Sigmoid colon (tissue), 7 donors: ENCODE measurements around the gene DPY19L1. TPM values are rescaled to one million over a fixed set of nuclear protein-coding genes. Genes with fewer than 3 reads are reported as not detected.

Experiments
- DNase-seq: peaks from one replicate; pipeline ENCODE4 v3.0.0-alpha.2; 2019
- H3K27ac ChIP-seq, 4 donors: fragments of 200-600 bp; sonication (generic); one replicate each; pipeline ENCODE4 v1.5.1; 2016 to 2019; ENCODE audit warnings: mild to moderate bottlenecking in 1 of 4
- H3K27me3 ChIP-seq, 3 donors: fragments of 200-600 bp; sonication (generic); one replicate each; pipeline ENCODE4 v1.5.1; 2019; ENCODE audit warnings: mild to moderate bottlenecking in 1 of 3
- H3K36me3 ChIP-seq, 4 donors: fragments of 200-600 bp; sonication (generic); one replicate each; pipeline ENCODE4 v1.5.1; 2016 to 2019
- H3K4me1 ChIP-seq, 4 donors: fragments of 200-600 bp; sonication (generic); one replicate each; pipeline ENCODE4 v1.5.1; 2017 to 2019
- H3K4me3 ChIP-seq, 4 donors: fragments of 200-600 bp; sonication (generic); one replicate each; pipeline ENCODE4 v1.5.1; 2017 to 2019; ENCODE audit warnings: mild to moderate bottlenecking in 2 of 4, moderate library complexity in 1 of 4
- H3K9me3 ChIP-seq, 4 donors: fragments of 200-600 bp in 3 of 4; sonication (generic) in 3 of 4; one replicate each; pipeline versions ENCODE4 v1.5.1 to v1.6.1; 2013 to 2019
- EP300 ChIP-seq, 4 donors: sonication (generic); formaldehyde crosslinking; IDR thresholded peaks; one replicate each; pipeline ENCODE4 v1.6.1; 2017; ENCODE audit warnings: antibody characterized with exemption in 4 of 4
- POLR2A ChIP-seq, 2 donors: fragments of 450-650 bp; IDR thresholded peaks; one replicate each; pipeline ENCODE4 v1.6.1; 2016; ENCODE audit warnings: antibody characterized with exemption in 2 of 2, mild to moderate bottlenecking in 2 of 2, moderate library complexity in 2 of 2
- POLR2AphosphoS5 ChIP-seq, 4 donors: sonication (generic); formaldehyde crosslinking; IDR thresholded peaks; one replicate each; pipeline ENCODE4 v1.6.1; 2017; ENCODE audit warnings: antibody characterized with exemption in 4 of 4
- WGBS, 2 donors: extraction: QIAGEN DNeasy Blood & Tissue Kit; methylation state at CpG; one replicate each; pipeline ENCODE4 v1.1.7; 2013; 5-methylcytosine and 5-hydroxymethylcytosine counted together
- intact Hi-C: fragments of 100-400 bp; cut with DNase I; formaldehyde crosslinking; loops from one replicate; pipeline ENCODE4 v1.15.1; 2023
- polyA plus RNA-seq, 3 donors: library from polyadenylated mRNA; stranded (reverse); fragments of 200-250 nt; gene quantifications; one replicate each; pipeline ENCODE4 v1.2.3, GENCODE V29; 2013
- total RNA-seq, 4 donors: library from RNA; depleted of rRNA; stranded (reverse); fragments of >200 nt; gene quantifications; one replicate each; pipeline ENCODE4 v1.1.0, GENCODE V29; 2016
- TF ChIP-seq, protein P1 (sequence below), 4 experiments: fragments of 450-650 bp in 3 of 4; fragments of 200-600 bp in 1 of 4; IDR thresholded peaks; one replicate each; pipeline ENCODE4 v1.5.1; 2016 to 2019; ENCODE audit warnings: antibody characterized with exemption in 4 of 4, mild to moderate bottlenecking in 3 of 4, moderate library complexity in 2 of 4
- donor health status: healthy with polysubstance abuse.
- donor health status: Bipolar disorder and iron deficiency.
- donor health status: healthy.

The DPY19L1 gene
- total and polyA plus RNA-seq, 7 donors, result 1.8 to 17.1 (median 12.1) TPM

- TF ChIP-seq POLR2AphosphoS5 (IDR thresholded peaks at IDR 0.05) (no peak), EP300 (IDR thresholded peaks at IDR 0.05) (no peak), POLR2A (IDR thresholded peaks at IDR 0.05) (no peak)
- TF ChIP-seq, protein P1, sequence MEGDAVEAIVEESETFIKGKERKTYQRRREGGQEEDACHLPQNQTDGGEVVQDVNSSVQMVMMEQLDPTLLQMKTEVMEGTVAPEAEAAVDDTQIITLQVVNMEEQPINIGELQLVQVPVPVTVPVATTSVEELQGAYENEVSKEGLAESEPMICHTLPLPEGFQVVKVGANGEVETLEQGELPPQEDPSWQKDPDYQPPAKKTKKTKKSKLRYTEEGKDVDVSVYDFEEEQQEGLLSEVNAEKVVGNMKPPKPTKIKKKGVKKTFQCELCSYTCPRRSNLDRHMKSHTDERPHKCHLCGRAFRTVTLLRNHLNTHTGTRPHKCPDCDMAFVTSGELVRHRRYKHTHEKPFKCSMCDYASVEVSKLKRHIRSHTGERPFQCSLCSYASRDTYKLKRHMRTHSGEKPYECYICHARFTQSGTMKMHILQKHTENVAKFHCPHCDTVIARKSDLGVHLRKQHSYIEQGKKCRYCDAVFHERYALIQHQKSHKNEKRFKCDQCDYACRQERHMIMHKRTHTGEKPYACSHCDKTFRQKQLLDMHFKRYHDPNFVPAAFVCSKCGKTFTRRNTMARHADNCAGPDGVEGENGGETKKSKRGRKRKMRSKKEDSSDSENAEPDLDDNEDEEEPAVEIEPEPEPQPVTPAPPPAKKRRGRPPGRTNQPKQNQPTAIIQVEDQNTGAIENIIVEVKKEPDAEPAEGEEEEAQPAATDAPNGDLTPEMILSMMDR (IDR thresholded peaks at IDR 0.05), result no peak
- WGBS, 2 donors, result 76 to 98% methylated on average over 1 of the region's 1 CpG
- peaks cover 0 to 22% (median 11%) of the 10 kb centered on the region in 4 donors for H3K36me3 ChIP-seq
Measured at GRCh38 chr7:35015346-35015859, 21.9 kb downstream of the DPY19L1 start.

DNA sequence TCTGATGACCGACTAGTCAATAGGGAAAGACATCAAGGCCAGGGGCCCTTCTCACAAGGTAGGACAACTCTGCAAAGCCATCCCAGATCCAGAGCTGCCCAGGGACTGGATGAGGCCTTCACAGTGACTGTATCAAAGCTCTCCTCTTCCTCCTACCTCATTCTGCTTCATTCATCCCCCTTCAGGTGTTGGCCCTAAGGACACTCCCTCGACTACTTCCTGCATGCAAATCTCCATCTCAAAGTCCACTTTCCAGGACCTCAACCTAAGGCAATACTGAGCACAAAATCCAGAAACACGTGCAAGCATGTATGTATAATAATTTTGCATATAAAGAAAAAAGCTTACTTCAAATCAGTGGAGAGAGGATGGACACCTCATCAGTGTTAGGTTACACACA is 25.1 kb downstream of the DPY19L1 start:
- Histone ChIP-seq H3K4me1 (peaks cover 0 to 4% (median 0%) of the 10 kb centered on the region in 4 donors), H3K9me3 (no peaks in the 10 kb centered on the region), H3K4me3 (no peak overlapping the region), H3K27me3 (no peaks in the 10 kb centered on the region), H3K27ac (no peak overlapping the region), H3K36me3 (peaks cover 0 to 26% (median 11%) of the 10 kb centered on the region in 4 donors)
- no peak for TF ChIP-seq POLR2A (IDR thresholded peaks at IDR 0.05)
- TF ChIP-seq POLR2AphosphoS5 (IDR thresholded peaks at IDR 0.05), result no peak
- TF ChIP-seq EP300 (IDR thresholded peaks at IDR 0.05), result no peak
- TF ChIP-seq, protein P1 (IDR thresholded peaks at IDR 0.05), result no peak
- no peak for DNase-seq
- 43 to 79% methylated on average over 3 of the region's 3 CpGs for WGBS, 2 donors
- intact Hi-C loops, result no loop called here

More at GRCh38 chr7:35015346-35015859, 21.9 kb downstream of the DPY19L1 start:
- Histone ChIP-seq H3K9me3 (no peaks in the 10 kb centered on the region), H3K27me3 (no peaks in the 10 kb centered on the region), H3K4me1 (peaks cover 0 to 4% (median 0%) of the 10 kb centered on the region in 4 donors), H3K4me3 (no peak overlapping the region), H3K27ac (no peak overlapping the region)
- intact Hi-C loops, result no loop called here
- no peak for DNase-seq

DNA sequence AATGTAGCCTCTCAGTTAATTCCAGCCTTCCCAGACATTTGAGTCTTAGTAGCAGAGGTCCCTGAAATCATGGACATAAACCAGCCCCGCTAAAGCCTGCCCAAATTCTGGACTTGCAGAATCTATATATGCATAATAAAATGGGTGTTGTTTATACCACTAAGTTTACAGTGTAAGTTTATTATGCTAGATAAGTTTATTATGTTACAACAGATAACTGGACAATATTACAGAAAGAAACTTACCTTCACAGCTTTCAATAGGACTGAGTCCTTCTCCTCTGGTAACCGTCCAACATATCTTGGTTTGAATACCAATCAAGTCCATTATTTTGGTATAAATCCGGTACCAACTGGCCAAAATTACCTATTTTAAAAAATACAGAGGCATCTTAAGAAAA is 26.2 kb downstream of the DPY19L1 start:
- intact Hi-C loops, result no loop called here
- H3K27me3 ChIP-seq, result no peaks in the 10 kb centered on the region
- H3K36me3 ChIP-seq, result peaks cover 0 to 22% (median 9%) of the 10 kb centered on the region in 4 donors
- WGBS, 2 donors, result 49 to 84% methylated on average over 3 of the region's 3 CpGs
- H3K4me1 ChIP-seq, result peaks cover 0 to 4% (median 0%) of the 10 kb centered on the region in 4 donors
- H3K27ac ChIP-seq, result no peak overlapping the region
- H3K4me3 ChIP-seq, result no peak overlapping the region
- TF ChIP-seq EP300 (IDR thresholded peaks at IDR 0.05) (no peak), POLR2AphosphoS5 (IDR thresholded peaks at IDR 0.05) (no peak), POLR2A (IDR thresholded peaks at IDR 0.05) (no peak)
- TF ChIP-seq, protein P1 (IDR thresholded peaks at IDR 0.05), result no peak
- H3K9me3 ChIP-seq, result no peaks in the 10 kb centered on the region
- DNase-seq, result no peak

GRCh38 chr7:35007768-35008167 is 29.5 kb downstream of the DPY19L1 start:
- no peaks in the 10 kb centered on the region for H3K27me3 ChIP-seq
- DNase-seq, result no peak
- H3K27ac ChIP-seq, result no peak overlapping the region
- no peak overlapping the region for H3K4me3 ChIP-seq
- TF ChIP-seq, protein P1 (IDR thresholded peaks at IDR 0.05), result no peak
- TF ChIP-seq EP300 (IDR thresholded peaks at IDR 0.05) (no peak), POLR2A (IDR thresholded peaks at IDR 0.05) (no peak), POLR2AphosphoS5 (IDR thresholded peaks at IDR 0.05) (no peak)
- H3K9me3 ChIP-seq, result no peaks in the 10 kb centered on the region
- peaks cover 0 to 28% (median 24%) of the 10 kb centered on the region in 4 donors for H3K4me1 ChIP-seq
- intact Hi-C loops, result no loop called here
- peaks cover 0 to 13% (median 9%) of the 10 kb centered on the region in 4 donors for H3K36me3 ChIP-seq
